SK-N-SH treated with all-trans-retinoic acid at 6 μM for 48 hours (cell line): Measurements from ENCODE around the gene ITGA5.

ENCODE experiments used
- ATAC-seq: fragments of 200-7000 bp; cut with Tn5 transposase; 3 replicates; pipeline ENCODE4 v1.9.1; 2020; ENCODE audit warnings: mild to moderate bottlenecking, moderate library complexity
- BACH2 ChIP-seq: fragments of 250-450 bp; sonication (Bioruptor Pico); IDR thresholded peaks from 2 replicates; pipeline ENCODE4 v1.9.0; 2021; ENCODE audit warnings: mild to moderate bottlenecking, borderline replicate concordance
- CSDC2 ChIP-seq: fragments of 250-450 bp; sonication (Bioruptor Pico); IDR thresholded peaks from 2 replicates; pipeline ENCODE4 v1.5.0; 2020; ENCODE audit warnings: mild to moderate bottlenecking, moderate library complexity
- ESRRG ChIP-seq: fragments of 250-450 bp; sonication (Bioruptor Pico); IDR thresholded peaks from 2 replicates; pipeline ENCODE4 v1.6.1; 2021; ENCODE audit warnings: mild to moderate bottlenecking
- GLIS3 ChIP-seq: fragments of 250-450 bp; sonication (Bioruptor Pico); IDR thresholded peaks from 2 replicates; pipeline ENCODE4 v1.5.0; 2020; ENCODE audit warnings: mild to moderate bottlenecking, moderate library complexity
- ISL1 ChIP-seq: fragments of 250-450 bp; sonication (Bioruptor Pico); IDR thresholded peaks from 2 replicates; pipeline ENCODE4 v2.1.2; 2022; ENCODE audit warnings: mild to moderate bottlenecking, moderate library complexity
- OSR1 ChIP-seq: fragments of 250-450 bp; sonication (Bioruptor Pico); IDR thresholded peaks from 2 replicates; pipeline ENCODE4 v1.8.0; 2022; ENCODE audit warnings: moderate library complexity, mild to moderate bottlenecking, inconsistent platforms
- PPARA ChIP-seq: fragments of 250-450 bp; sonication (Bioruptor Pico); IDR thresholded peaks from 2 replicates; pipeline ENCODE4 v1.5.0; 2020; ENCODE audit warnings: mild to moderate bottlenecking, borderline replicate concordance
- RARB ChIP-seq: fragments of 250-450 bp; sonication (Bioruptor Pico); IDR thresholded peaks from 2 replicates; pipeline ENCODE4 v1.8.0; 2021; ENCODE audit warnings: mild to moderate bottlenecking, moderate library complexity
- SNAI2 ChIP-seq: fragments of 250-450 bp; sonication (Bioruptor Pico); IDR thresholded peaks from 2 replicates; pipeline ENCODE4 v1.5.0; 2020; ENCODE audit warnings: mild to moderate bottlenecking, moderate library complexity
- TCF4 ChIP-seq: fragments of 250-450 bp; sonication (Bioruptor Pico); IDR thresholded peaks from 2 replicates; pipeline ENCODE4 v1.8.0; 2021; ENCODE audit warnings: mild to moderate bottlenecking, moderate library complexity, borderline replicate concordance
- TOX ChIP-seq: fragments of 250-450 bp; sonication (Bioruptor Pico); IDR thresholded peaks from 2 replicates; pipeline ENCODE4 v1.8.0; 2021; ENCODE audit warnings: mild to moderate bottlenecking, moderate library complexity, borderline replicate concordance
- ZC3H10 ChIP-seq: fragments of 250-450 bp; sonication (Bioruptor Pico); IDR thresholded peaks from 2 replicates; pipeline ENCODE4 v1.5.1; 2021; ENCODE audit warnings: mild to moderate bottlenecking, moderate library complexity
- ZFP3 ChIP-seq: fragments of 250-450 bp; sonication (Bioruptor Pico); IDR thresholded peaks from 2 replicates; pipeline ENCODE4 v1.5.0; 2020; ENCODE audit warnings: mild to moderate bottlenecking, moderate library complexity
- ZFP30 ChIP-seq: fragments of 450-650 bp; formaldehyde crosslinking; IDR thresholded peaks from 2 replicates; pipeline ENCODE4 v1.5.0; 2022; ENCODE audit warnings: mild to moderate bottlenecking, moderate library complexity
- ZNF565 ChIP-seq: fragments of 450-650 bp; formaldehyde crosslinking; conservative IDR thresholded peaks from 2 replicates; pipeline ENCODE4 v1.5.0; 2020; ENCODE audit warnings: low read depth, mild to moderate bottlenecking, moderate library complexity
- ZNF70 ChIP-seq: fragments of 450-650 bp; formaldehyde crosslinking; IDR thresholded peaks from 2 replicates; pipeline ENCODE4 v1.5.0; 2020; ENCODE audit warnings: mild to moderate bottlenecking, moderate library complexity
- ZNF8 ChIP-seq: fragments of 450-650 bp; formaldehyde crosslinking; IDR thresholded peaks from 2 replicates; pipeline ENCODE4 v1.5.0; 2020; ENCODE audit warnings: mild to moderate bottlenecking, moderate library complexity
- TF ChIP-seq, protein P1 (sequence below): fragments of 250-450 bp; sonication (Bioruptor Pico); IDR thresholded peaks from 2 replicates; pipeline ENCODE4 v1.5.1; 2021; ENCODE audit warnings: mild to moderate bottlenecking, moderate library complexity
- TF ChIP-seq, protein P2 (sequence below): fragments of 250-450 bp; sonication (Bioruptor Pico); IDR thresholded peaks from 2 replicates; pipeline ENCODE4 v1.8.0; 2021; ENCODE audit warnings: low read depth, mild to moderate bottlenecking, moderate library complexity, borderline replicate concordance
- TF ChIP-seq, protein P3 (sequence below): fragments of 250-450 bp; sonication (Bioruptor Pico); IDR thresholded peaks from 2 replicates; pipeline ENCODE4 v1.8.0; 2020; ENCODE audit warnings: mild to moderate bottlenecking, moderate library complexity, borderline replicate concordance
- TF ChIP-seq, protein P4 (sequence below): fragments of 250-450 bp; sonication (Bioruptor Pico); IDR thresholded peaks from 2 replicates; pipeline ENCODE4 v1.5.0; 2020; ENCODE audit warnings: mild to moderate bottlenecking, moderate library complexity

ITGA5 gene

DNA sequence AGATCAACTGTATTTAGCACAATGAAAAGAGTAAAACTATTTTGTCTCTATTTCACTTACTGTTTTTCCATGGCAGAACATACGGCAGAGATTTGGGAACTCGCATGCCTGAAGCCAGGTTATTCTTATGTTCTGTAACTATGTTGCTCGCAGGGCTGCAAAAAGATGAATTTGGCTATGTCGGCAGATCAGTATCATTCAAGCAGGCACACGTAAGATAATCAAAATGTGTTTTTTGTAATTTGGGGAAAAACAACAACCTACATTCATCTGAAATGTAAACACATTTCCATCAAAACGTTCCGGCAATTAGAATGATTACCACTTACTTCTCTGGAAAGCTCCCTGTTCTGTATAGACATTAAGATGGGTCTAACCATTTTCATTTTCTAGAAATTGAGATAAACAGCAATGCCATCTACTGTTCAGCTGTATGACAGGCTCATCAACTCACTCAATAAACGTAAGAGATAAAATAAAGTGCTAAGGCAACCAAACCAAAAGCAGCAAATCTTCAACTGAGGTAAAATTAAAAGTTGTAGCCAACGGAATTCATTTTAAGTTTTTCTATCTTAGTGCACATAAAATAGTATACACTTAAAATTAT, 41.4 kb upstream of the ITGA5 start:
- no peak for ATAC-seq
- TF ChIP-seq TCF4 (CRISPR knock-in tag), result no peak
- TF ChIP-seq GLIS3 (CRISPR knock-in tag), result no peak
- TF ChIP-seq, all 23 proteins: peak for 0

DNA sequence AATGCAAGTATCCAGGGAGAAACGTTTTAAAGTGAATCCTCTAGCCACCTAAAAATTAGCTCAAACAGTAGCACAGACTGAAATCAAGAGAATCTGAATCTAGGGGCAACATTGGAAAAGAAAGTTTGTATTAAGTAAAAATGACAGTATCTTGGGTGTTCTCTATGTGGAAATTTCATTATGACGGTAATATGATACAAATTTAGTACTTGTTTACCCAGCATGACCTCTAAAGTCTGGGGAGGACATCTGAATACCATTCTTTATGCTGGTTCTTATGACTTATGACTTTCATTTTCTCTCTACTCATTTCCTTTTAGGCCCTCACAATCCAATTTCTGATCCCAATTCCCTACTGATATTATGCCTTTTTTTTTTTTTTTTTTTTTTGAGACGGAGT, 40.3 kb upstream of the ITGA5 start:
- no peak for ATAC-seq

DNA sequence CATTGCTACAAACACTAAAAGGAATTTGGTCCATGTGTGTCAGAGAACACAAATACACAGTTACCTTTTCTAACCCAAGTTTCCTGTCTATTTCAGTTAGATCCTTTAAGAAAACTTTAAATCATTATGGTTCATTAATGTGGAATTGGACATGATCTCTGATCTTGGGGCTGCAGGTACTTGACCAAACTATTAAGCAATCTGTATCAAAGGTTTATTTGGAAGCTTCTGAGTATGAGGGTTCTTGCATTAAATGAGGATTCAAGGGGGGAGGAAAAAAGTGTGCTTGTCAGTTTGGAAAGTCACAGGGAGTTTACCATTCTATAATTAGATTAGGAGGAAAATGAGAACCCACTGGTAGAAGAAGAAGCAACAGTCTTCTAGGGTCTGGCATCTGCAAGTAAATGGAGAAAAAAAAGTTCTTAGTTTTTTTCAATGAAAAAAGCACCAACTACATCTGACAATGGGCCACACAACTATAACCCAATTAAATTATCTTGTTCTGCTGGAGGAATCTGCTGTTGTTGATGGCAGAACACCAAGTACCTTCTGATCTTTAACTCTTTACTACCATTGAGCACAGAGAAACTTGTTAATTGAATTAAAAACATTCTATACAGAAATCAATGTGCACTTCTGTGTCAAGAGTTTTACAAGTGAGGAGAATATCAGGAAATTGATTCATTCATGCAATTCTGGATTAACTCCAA, 36.8 kb upstream of the ITGA5 start:
- TF ChIP-seq, protein P1, sequence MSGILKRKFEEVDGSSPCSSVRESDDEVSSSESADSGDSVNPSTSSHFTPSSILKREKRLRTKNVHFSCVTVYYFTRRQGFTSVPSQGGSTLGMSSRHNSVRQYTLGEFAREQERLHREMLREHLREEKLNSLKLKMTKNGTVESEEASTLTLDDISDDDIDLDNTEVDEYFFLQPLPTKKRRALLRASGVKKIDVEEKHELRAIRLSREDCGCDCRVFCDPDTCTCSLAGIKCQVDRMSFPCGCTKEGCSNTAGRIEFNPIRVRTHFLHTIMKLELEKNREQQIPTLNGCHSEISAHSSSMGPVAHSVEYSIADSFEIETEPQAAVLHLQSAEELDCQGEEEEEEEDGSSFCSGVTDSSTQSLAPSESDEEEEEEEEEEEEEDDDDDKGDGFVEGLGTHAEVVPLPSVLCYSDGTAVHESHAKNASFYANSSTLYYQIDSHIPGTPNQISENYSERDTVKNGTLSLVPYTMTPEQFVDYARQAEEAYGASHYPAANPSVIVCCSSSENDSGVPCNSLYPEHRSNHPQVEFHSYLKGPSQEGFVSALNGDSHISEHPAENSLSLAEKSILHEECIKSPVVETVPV, result no peak
- TF ChIP-seq BACH2 (CRISPR knock-in tag), result no peak
- TF ChIP-seq, protein P2, sequence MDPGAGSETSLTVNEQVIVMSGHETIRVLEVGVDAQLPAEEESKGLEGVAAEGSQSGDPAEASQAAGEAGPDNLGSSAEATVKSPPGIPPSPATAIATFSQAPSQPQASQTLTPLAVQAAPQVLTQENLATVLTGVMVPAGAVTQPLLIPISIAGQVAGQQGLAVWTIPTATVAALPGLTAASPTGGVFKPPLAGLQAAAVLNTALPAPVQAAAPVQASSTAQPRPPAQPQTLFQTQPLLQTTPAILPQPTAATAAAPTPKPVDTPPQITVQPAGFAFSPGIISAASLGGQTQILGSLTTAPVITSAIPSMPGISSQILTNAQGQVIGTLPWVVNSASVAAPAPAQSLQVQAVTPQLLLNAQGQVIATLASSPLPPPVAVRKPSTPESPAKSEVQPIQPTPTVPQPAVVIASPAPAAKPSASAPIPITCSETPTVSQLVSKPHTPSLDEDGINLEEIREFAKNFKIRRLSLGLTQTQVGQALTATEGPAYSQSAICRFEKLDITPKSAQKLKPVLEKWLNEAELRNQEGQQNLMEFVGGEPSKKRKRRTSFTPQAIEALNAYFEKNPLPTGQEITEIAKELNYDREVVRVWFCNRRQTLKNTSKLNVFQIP, result no peak
- TF ChIP-seq, protein P3, sequence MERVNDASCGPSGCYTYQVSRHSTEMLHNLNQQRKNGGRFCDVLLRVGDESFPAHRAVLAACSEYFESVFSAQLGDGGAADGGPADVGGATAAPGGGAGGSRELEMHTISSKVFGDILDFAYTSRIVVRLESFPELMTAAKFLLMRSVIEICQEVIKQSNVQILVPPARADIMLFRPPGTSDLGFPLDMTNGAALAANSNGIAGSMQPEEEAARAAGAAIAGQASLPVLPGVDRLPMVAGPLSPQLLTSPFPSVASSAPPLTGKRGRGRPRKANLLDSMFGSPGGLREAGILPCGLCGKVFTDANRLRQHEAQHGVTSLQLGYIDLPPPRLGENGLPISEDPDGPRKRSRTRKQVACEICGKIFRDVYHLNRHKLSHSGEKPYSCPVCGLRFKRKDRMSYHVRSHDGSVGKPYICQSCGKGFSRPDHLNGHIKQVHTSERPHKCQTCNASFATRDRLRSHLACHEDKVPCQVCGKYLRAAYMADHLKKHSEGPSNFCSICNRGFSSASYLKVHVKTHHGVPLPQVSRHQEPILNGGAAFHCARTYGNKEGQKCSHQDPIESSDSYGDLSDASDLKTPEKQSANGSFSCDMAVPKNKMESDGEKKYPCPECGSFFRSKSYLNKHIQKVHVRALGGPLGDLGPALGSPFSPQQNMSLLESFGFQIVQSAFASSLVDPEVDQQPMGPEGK (CRISPR knock-in tag), result no peak
- TF ChIP-seq SNAI2 (CRISPR knock-in tag), result no peak
- no peak for TF ChIP-seq CSDC2 (CRISPR knock-in tag)
- TF ChIP-seq, protein P4, sequence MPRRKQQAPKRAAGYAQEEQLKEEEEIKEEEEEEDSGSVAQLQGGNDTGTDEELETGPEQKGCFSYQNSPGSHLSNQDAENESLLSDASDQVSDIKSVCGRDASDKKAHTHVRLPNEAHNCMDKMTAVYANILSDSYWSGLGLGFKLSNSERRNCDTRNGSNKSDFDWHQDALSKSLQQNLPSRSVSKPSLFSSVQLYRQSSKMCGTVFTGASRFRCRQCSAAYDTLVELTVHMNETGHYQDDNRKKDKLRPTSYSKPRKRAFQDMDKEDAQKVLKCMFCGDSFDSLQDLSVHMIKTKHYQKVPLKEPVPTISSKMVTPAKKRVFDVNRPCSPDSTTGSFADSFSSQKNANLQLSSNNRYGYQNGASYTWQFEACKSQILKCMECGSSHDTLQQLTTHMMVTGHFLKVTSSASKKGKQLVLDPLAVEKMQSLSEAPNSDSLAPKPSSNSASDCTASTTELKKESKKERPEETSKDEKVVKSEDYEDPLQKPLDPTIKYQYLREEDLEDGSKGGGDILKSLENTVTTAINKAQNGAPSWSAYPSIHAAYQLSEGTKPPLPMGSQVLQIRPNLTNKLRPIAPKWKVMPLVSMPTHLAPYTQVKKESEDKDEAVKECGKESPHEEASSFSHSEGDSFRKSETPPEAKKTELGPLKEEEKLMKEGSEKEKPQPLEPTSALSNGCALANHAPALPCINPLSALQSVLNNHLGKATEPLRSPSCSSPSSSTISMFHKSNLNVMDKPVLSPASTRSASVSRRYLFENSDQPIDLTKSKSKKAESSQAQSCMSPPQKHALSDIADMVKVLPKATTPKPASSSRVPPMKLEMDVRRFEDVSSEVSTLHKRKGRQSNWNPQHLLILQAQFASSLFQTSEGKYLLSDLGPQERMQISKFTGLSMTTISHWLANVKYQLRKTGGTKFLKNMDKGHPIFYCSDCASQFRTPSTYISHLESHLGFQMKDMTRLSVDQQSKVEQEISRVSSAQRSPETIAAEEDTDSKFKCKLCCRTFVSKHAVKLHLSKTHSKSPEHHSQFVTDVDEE (CRISPR knock-in tag), result no peak
- no peak for TF ChIP-seq TOX
- TF ChIP-seq ISL1 (CRISPR knock-in tag), result no peak
- TF ChIP-seq ZFP3 (CRISPR knock-in tag), result no peak
- no peak for TF ChIP-seq ESRRG (CRISPR knock-in tag)
- TF ChIP-seq ZC3H10, result no peak
- TF ChIP-seq RARB (CRISPR knock-in tag), result no peak
- TF ChIP-seq GLIS3 (CRISPR knock-in tag), result no peak
- TF ChIP-seq PPARA (CRISPR knock-in tag), result no peak
- no peak for TF ChIP-seq ZNF565 (CRISPR knock-in tag)
- no peak for TF ChIP-seq ZNF70 (CRISPR knock-in tag)
- TF ChIP-seq OSR1 (CRISPR knock-in tag), result no peak
- no peak for TF ChIP-seq ZFP30
- no peak for ATAC-seq

More for the DNA sequence above, 40.3 kb upstream of the ITGA5 start:
- no peak for TF ChIP-seq BACH2 (CRISPR knock-in tag)
- no peak for TF ChIP-seq OSR1 (CRISPR knock-in tag)
- no peak for TF ChIP-seq TOX
- no peak for TF ChIP-seq RARB (CRISPR knock-in tag)
- no peak for TF ChIP-seq PPARA (CRISPR knock-in tag)
- TF ChIP-seq, protein P4 (CRISPR knock-in tag), result no peak
- TF ChIP-seq TCF4 (CRISPR knock-in tag), result no peak
- TF ChIP-seq GLIS3 (CRISPR knock-in tag), result no peak
- no peak for TF ChIP-seq ESRRG (CRISPR knock-in tag)
- TF ChIP-seq ZNF70 (CRISPR knock-in tag), result no peak
- TF ChIP-seq, protein P2, result no peak
- no peak for TF ChIP-seq ZNF8 (CRISPR knock-in tag)
- TF ChIP-seq, all 23 proteins: peak for 0
